Erythroblast (primary cell): ENCODE results near the gene TAS1R1.

Experiments
- DNase-seq, 2 experiments: peaks; one replicate each; lab custom pipeline; 2025; lab: John Stamatoyannopoulos, UW
- GATA1 ChIP-seq: IDR thresholded peaks from 2 replicates; pipeline ENCODE4 v1.6.1; 2011; ENCODE audit warnings: low read depth, mild to moderate bottlenecking, control low read depth, low read length, moderate library complexity
- POLR2A ChIP-seq: IDR thresholded peaks from 2 replicates; pipeline ENCODE4 v1.6.1; 2011; ENCODE audit warnings: mild to moderate bottlenecking, low read length

The TAS1R1 gene

DNA sequence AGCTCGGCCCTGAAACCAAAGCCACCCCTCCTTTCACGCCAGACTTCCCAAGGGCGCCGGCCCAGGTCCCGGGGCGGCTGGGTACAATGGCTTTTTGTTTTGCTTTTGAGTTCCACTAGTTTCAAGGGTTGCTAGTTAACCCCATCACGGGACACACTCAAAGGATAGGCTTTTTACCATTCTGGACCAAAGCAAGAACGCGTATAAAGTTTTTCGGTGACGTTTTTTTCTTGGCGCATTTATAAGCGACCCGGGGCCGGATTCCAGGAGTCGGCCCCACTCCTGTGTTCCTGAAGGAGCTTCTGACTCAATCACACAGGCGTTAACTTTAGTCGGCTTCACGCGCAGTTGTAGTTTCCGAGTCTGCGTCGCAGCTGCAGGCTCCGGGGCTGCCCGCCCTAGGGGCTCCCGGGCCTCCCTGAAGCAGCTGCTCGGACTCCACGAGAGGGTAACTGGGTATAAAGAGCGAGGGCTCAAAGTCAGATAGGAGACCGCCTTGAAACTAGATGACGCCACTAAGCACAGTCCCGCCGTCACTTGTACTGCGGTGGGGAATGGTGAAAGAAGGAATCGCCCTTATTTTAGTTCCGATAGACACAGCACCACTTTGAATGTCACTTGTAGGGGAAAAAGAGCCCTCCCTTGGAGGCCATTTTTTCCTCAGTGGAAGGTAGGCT, 48.3 kb downstream of the TAS1R1 start:
- no peak for TF ChIP-seq GATA1
- TF ChIP-seq POLR2A = peak; percentile 65
- peak; percentile 87 to 89 for DNase-seq

DNA sequence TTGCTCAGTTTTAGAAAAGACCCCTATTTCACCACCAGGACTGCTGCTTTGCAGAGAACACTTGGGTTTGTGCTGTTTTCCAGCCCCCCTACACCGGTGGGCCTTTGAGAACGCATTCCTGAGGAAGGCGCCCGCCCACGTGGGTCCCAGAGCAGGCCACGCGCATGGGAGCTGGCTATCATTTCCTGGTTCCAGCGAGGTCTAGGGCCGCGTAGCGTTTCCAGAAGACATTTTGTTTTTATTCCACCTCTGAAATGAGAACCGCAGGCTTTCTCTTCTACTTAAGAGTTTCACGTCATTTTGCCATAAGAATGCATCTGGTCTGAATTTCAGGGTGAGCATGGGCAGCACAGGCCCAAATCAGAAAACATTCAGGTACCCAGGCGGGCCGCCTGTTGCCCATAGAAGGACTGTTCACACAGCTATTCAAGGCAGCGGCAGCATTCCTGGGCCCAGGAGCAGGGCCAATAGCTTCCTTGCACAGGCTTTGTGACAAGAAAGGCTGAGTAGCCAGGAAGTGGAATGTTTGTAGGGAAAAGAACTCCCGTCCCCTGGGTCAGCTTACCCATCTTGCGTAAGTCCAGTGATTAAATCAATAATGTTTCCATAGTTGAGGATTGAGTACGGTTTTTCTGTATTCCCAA, 48.9 kb downstream of the TAS1R1 start:
- DNase-seq = no peak
- TF ChIP-seq GATA1 = no peak
- no peak for TF ChIP-seq POLR2A

DNA sequence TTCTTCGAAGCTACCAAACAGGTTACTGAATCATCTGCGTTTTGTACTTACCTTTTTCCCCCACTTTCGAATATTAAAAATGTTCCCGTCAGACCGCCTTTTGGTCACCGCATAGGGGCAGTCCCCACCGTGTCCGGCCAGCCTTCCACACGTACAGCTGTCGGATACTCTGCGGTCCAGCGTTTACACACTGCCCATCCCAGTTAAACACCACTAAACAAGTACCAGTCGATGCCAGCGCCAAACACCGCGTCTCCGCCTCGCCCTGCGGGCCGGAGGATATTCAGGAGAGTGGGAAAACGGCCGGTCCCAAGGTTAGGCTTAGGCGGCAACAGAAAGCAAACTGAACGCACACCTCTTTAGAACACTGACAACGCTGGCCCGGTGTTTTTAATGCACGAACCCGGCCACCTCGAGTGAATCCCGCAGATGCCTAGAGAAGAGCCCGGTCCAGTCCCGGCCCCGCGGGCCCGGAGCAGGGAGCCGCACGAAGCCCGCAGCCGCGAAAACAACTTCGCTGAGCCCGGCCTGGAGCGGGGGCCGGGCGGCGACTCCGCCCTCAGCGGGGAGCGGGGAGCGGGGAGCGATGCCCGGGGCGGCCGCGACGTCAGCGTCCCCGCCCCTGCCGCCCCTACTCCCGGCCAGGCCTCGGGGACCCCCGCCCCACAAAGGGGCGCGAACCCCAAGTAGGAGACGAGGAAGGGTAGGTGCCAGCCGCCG, 57.7 kb downstream of the TAS1R1 start:
- TF ChIP-seq GATA1 = no peak
- TF ChIP-seq POLR2A = peak; percentile 57
- peak in 1 of 2 experiments; percentile 67 for DNase-seq

DNA sequence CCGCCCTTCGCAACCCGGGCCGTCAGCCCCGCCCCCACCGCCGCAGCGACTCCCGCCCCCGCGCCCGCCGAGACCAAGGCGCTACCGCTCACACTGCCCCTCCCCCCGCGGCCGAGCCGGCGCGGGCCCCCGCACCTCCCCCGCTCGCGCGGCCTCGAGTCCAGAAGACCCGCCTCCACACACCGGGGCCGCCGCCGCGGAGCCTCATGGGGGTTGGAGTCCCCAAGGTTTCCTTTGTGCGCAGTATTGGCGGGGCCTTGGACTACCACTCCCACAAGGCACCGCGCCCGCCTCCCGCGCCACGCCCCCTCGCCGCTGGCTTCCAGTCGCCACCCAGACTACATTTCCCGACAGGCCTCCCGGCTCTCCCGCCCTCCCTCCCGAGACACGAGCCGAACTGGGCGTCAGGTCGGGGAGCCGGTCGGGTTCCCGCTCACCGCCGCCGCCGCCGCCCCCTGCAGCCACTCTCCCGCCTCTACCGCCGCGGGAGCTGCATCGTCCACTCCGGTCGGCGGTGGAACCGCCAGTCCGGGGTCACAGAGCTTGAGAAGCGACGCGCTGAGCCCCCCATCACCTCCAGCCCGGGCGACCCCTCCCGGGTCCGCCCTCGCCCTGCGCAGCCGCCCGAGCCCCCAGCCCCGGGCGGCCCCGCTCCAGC, 58.4 kb downstream of the TAS1R1 start, which contains the start of gene PHF13:
TSS of gene PHF13 (plus strand) at position 371 of the 658 bp plus-strand sequence. CDS start 336 bp downstream, outside the sequence.
- TF ChIP-seq GATA1 = no peak
- TF ChIP-seq POLR2A = no peak
- peak; percentile 99 to 100 for DNase-seq

DNA sequence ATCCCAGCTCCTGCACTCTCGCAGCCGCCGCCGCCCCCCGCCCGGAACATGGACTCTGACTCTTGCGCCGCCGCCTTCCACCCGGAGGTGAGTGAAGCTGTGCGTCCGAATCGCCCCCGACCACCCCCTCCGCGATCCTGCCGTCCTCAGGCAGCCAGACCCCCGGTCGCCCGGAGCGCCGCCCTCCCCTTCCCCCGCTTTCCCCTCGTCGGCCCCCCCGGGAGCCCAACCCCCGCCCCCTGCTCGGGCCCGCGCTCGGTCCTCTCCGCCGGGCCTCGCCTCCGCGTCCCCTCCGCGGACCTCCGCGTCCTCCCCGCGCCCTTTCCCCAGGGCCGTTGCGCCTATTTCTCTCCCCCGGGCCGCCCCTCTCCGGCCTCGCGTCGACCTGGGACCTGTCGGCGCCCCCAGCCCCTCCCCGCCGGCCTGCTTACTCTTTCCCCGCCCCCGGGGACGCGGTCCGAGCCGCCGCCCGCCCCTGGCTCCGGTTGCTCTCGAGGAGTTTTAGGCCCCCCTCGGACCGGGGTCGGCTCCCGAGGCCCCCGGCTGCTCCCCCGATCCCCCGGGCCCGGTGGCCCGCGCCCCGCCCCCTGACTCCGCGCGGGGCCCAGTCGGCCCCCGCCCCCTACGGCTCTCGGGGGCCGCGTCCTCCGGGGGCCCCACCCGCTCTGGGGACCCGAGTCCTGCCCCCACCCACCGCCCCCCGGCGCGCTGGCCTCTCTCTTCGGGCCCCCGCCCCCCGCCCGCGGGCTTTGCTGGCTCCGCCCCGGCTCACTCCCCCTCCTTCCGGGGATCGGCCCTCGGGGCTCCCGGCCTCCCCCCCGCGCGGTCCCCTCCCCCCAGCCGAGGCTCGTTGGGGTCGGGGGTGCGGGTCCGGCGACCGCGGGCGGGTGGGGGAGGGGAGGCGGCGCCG, 59.2 kb downstream of the TAS1R1 start:
- DNase-seq = peak; percentile 72 to 78
- TF ChIP-seq POLR2A = no peak
- no peak for TF ChIP-seq GATA1

DNA sequence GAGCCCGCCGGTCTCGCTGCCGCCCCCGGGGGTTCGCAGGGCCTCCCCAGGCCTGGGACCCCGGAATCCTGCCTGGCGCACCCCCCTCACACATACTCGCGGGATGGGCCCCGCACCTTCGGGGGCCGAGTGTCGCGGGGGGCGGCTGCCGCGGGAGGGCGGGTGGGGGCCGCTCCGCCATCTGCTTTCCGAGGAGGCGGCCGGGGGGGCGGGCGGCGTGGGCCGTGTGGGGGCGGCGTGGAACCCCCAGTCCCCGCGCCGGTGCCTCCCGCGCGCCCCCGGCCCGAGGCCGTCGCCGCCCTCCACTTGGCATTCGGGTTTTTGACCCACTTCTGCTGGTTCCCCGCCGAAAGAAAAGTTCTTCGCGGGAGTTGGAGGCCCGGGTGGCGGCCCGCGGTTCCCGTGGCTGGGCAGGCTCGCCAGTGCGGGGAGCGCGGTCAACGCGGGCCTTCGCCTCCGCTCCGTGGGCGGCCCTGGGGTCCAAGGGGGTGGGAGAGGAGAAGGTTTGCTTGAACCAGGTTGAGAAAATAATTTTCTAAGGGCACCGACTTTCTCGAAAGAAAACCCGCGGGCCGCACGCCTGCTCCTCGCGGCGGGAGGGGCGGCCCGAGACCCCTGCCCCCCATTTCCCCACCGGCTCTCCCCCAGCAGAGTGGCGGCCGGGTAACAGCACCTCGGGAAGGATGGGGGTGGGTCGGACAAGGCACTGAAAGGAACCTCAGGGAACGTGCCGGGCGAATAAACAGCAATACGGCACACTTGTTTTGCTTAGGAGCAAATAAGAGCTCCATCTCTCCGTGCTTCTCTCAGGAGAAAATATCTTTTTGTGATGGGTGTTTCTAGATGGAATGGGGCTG, 60.0 kb downstream of the TAS1R1 start:
- no peak for TF ChIP-seq POLR2A
- no peak for TF ChIP-seq GATA1
- no peak for DNase-seq

DNA sequence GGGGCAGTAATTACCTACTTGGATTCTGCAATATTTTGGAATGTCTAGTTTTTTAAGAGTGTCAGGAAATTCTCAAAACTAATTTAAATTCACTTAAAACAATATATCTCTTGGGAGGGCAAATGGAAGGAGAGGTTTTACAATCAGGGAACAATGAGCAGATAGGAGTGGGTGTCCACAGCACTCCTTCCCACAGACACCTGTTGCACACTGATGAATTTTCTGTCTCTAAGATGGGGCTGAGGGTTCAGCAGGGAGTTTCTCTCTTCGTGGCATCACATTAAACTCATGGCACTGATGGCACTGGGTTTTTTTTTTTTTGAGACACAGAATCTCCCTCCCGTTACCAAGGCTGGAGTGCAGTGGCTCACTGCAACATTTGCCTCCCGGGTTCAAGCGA, 63.9 kb downstream of the TAS1R1 start:
- TF ChIP-seq POLR2A = no peak
- TF ChIP-seq GATA1 = no peak
- no peak for DNase-seq

DNA sequence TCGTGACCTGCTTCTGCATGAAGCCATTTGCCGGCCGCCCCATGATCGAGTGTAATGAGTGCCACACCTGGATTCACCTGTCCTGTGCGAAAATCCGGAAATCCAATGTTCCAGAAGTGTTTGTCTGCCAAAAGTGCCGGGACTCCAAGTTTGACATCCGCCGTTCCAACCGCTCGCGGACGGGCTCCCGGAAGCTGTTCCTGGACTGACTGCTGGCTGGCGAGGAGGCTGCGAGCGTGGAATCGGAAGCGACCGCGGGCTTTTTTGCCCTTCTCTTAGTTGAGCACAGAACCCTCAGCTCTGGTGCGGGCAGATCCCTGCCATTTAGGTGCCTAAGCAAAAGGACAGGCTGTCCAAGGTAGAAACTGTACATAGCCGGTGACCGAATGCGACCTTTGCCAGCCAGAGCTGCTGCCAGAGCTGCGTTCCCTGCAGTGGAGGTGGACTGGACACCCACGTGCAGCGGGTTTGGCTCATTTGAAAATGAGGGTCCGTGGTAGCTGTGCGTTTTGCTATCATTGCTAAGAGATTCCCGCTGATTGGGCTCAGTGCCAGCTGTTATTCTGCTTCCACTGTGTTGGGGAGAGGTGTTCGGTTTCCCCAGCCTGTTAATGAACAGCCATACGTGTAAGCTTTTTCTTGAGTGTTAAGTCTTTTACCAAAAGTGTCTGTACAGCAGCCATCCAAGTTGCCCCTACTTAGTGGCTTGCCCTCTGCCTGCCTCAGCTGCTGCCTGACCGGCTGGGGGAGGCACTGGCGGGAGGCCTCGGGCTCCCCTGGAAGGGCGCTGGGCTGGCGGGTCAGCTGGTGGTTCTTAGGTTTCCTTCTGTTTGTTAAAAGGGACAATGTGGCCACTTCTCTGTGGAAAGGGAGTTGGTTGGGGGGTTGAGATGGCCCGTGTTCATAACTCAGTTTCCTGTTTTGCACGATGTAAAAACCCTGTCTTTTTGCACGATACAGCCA, 66.6 kb downstream of the TAS1R1 start:
- no peak for DNase-seq
- TF ChIP-seq POLR2A = no peak
- TF ChIP-seq GATA1 = no peak

DNA sequence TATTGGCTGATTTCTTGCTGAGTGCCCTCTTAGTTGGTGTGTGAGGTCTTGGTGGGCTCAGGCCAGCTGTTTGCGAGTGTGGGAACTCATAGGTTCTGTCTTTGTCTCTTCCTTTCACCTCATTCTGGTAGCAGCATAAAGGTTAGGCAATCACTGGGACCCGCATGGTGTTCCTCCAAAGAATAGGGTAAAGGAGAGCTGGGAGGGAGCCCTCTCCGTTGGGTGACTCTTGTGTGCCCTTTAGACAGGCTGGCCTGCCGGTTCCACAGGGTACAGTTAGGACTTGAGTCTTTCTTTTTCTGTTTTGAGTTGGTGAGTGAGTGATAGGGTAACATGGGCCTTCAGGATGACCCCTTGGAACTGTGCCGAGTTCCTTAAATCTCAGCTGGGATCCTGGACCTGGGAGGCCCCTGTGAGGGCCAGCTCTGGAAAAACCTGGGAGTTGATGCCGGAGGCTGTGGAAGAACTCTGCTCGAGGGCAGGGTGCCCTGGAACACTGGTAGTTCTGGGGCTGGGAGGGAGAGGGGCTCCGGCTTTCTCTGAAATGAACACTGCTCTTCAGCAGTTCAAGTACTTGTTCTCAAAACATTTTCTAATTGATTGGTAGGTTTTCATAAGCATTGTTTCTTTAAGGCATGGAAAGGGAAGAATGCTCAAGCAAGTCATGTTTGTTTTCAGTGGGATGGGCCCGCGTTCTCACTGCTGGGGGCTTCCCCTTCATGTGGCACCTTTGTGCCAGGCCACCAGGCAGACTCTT, 67.5 kb downstream of the TAS1R1 start:
- TF ChIP-seq POLR2A (no peak), GATA1 (no peak)
- no peak for DNase-seq

DNA sequence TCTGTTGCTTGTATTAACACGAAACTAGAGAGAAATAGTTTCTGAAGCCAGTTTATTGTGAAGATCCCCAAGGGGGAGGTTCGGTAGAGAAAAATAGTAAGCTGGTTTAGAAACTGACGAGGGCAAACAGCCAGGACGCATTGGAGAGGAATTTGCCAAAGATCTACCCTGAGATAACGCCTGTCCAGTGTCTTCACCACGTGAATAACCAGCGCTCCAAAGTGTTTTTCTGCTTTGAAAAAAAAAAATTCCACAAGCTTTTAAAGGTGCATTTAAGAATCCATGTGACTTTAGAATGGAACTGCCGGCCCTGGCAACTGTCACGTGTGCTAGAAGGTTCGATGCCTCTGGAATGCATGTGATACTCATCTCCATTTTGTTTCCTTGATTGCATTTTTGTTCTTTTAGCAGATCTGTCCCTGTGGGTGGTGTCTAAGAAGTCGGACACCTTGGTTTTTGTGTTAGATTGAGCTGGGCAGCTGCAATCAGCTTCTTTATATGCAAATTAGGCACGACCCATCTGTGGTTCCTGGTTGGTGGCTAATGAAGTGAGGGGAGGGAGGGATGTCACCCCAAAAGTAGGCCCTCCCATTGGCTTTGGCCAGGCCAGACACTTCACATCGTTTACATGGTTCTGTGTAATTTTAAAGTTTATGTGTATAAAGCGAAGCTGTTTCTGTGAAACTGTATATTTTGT, 68.3 kb downstream of the TAS1R1 start:
- TF ChIP-seq POLR2A = no peak
- no peak for TF ChIP-seq GATA1
- DNase-seq = no peak
